Gastroesophageal sphincter (tissue), 3 donors: Measurements from ENCODE around the gene CST4.

ENCODE experiments used
- CTCF ChIP-seq, 4 experiments: fragments of 200-600 bp in 2 of 4; fragments of 450-650 bp in 2 of 4; sonication (generic) in 1 of 4; IDR thresholded peaks; one replicate each; pipeline ENCODE4 v1.5.1; 2017 to 2019; ENCODE audit warnings: antibody characterized with exemption in 4 of 4, mild to moderate bottlenecking in 2 of 4, moderate library complexity in 2 of 4
- EP300 ChIP-seq: sonication (generic); formaldehyde crosslinking; IDR thresholded peaks from one replicate; pipeline ENCODE4 v1.6.1; 2017; ENCODE audit warnings: antibody characterized with exemption, mild to moderate bottlenecking
- POLR2A ChIP-seq, 2 donors: fragments of 450-650 bp; IDR thresholded peaks; one replicate each; pipeline ENCODE4 v1.6.1; 2017; ENCODE audit warnings: antibody characterized with exemption in 2 of 2, mild to moderate bottlenecking in 2 of 2, moderate library complexity in 1 of 2

GRCh38 chr20:23654717-23655116, 34.1 kb downstream of the CST4 start:
- TF ChIP-seq POLR2A (IDR thresholded peaks at IDR 0.05) (no peak), CTCF (IDR thresholded peaks at IDR 0.05) (no peak), EP300 (no peak)
